Thyroid gland (tissue), 4 donors: ENCODE measurements around the gene NT5C2. TPM values are rescaled to one million over a fixed set of nuclear protein-coding genes. Genes with fewer than 3 reads are reported as not detected.

Experiments
- DNase-seq, 2 donors: peaks; one replicate each; pipeline ENCODE4 v3.0.0-alpha.2; 2019
- H3K27ac ChIP-seq, 3 donors: fragments of 200-600 bp; sonication (generic); 1 replicate in 2 of 3; 2 replicates in 1 of 3; pipeline ENCODE4 v1.5.1; 2016 to 2019; ENCODE audit warnings: mild to moderate bottlenecking in 1 of 3, moderate library complexity in 1 of 3
- H3K27me3 ChIP-seq: fragments of 200-600 bp; sonication (generic); one replicate; pipeline ENCODE4 v1.5.1; 2019
- H3K36me3 ChIP-seq, 2 donors: fragments of 200-600 bp; sonication (generic); one replicate each; pipeline ENCODE4 v1.5.1; 2016 to 2019
- H3K4me1 ChIP-seq, 2 donors: fragments of 200-600 bp; sonication (generic); one replicate each; pipeline ENCODE4 v1.5.1; 2017 to 2019
- H3K4me3 ChIP-seq, 3 donors: fragments of 200-600 bp; sonication (generic); replicated peaks in 1 of 3; 1 replicate in 2 of 3; 2 replicates in 1 of 3; pipeline ENCODE4 v1.5.1; 2016; ENCODE audit warnings: mild to moderate bottlenecking in 1 of 3
- H3K9me3 ChIP-seq: fragments of 200-600 bp; sonication (generic); one replicate; pipeline ENCODE4 v1.5.1; 2017
- CTCF ChIP-seq, 6 experiments: fragments of 200-600 bp in 3 of 6; fragments of 450-650 bp in 3 of 6; sonication (generic) in 3 of 6; IDR thresholded peaks; one replicate each; pipeline ENCODE4 v1.5.1; 2016 to 2019; ENCODE audit warnings: antibody characterized with exemption in 6 of 6, mild to moderate bottlenecking in 2 of 6, inconsistent platforms in 1 of 6, moderate library complexity in 1 of 6
- POLR2A ChIP-seq, 2 donors: fragments of 450-650 bp; IDR thresholded peaks; one replicate each; pipeline ENCODE4 v1.6.1; 2017; ENCODE audit warnings: antibody characterized with exemption in 2 of 2, mild to moderate bottlenecking in 2 of 2, moderate library complexity in 1 of 2
- WGBS, 2 donors: methylation state at CpG; one replicate each; pipeline ENCODE4 v1.1.5; 2017; 5-methylcytosine and 5-hydroxymethylcytosine counted together
- intact Hi-C: fragments of 100-400 bp; cut with DNase I; formaldehyde crosslinking; loops from one replicate; pipeline ENCODE4 v1.15.1; 2023
- total RNA-seq, 4 donors: library from RNA; depleted of rRNA; stranded (reverse); fragments of >200 nt; gene quantifications; one replicate each; pipeline ENCODE4 v1.2.3, GENCODE V29; 2016

NT5C2 gene
- total RNA-seq, 4 donors from 2014 or later = 194 to 238 (median 214) TPM

DNA sequence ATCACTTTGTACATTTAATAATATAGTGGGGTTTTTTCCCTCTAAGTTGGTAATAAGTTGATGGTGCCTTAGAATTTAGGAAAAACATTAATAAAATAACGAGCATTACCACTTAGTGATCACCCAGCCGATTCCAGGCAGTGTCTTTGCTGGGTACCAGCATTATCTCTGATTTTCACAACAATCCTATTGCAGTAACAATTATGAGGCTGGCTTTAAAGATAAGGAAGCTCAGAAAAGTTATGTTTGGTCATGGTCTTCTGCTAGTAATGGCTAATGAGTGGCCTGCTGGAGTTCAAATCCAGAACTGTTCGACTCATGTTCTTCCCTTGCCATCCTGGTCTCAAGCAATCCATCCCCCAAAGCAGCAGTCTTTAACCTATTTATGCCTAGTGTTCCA is 147.1 kb downstream of the NT5C2 start:
- TF ChIP-seq CTCF (IDR thresholded peaks at IDR 0.05) (no peak), POLR2A (IDR thresholded peaks at IDR 0.05) (no peak)
- Histone ChIP-seq H3K4me1 (peaks cover 6 to 10% of the 10 kb centered on the region in 2 donors), H3K36me3 (no peaks in the 10 kb centered on the region), H3K27me3 (no peaks in the 10 kb centered on the region), H3K4me3 (no peak overlapping the region), H3K9me3 (no peaks in the 10 kb centered on the region), H3K27ac (no peak overlapping the region)
- 90 to 96% methylated on average over 3 of the region's 3 CpGs for WGBS, 2 donors
- no peak for DNase-seq
- intact Hi-C loops = no loop called here

GRCh38 chr10:103044942-103045489 is 148.1 kb downstream of the NT5C2 start:
- H3K4me1 ChIP-seq = peaks cover 6 to 10% of the 10 kb centered on the region in 2 donors
- TF ChIP-seq POLR2A (IDR thresholded peaks at IDR 0.05) (no peak), CTCF (IDR thresholded peaks at IDR 0.05) (no peak)
- H3K27me3 ChIP-seq = no peaks in the 10 kb centered on the region
- H3K9me3 ChIP-seq = no peaks in the 10 kb centered on the region
- no peak overlapping the region for H3K27ac ChIP-seq
- WGBS, 2 donors = 76 to 79% methylated on average over 8 of the region's 8 CpGs
- H3K4me3 ChIP-seq = no peak overlapping the region
- DNase-seq = no peak
- intact Hi-C loops = no loop called here
- H3K36me3 ChIP-seq = no peaks in the 10 kb centered on the region

GRCh38 chr10:103042908-103043307 is 150.2 kb downstream of the NT5C2 start:
- TF ChIP-seq CTCF (IDR thresholded peaks at IDR 0.05) (no peak), POLR2A (IDR thresholded peaks at IDR 0.05) (no peak)
- intact Hi-C loops = no loop called here
- H3K27ac ChIP-seq = no peak overlapping the region
- H3K27me3 ChIP-seq = no peaks in the 10 kb centered on the region
- WGBS, 2 donors = 87 to 91% methylated on average over 7 of the region's 7 CpGs
- H3K36me3 ChIP-seq = no peaks in the 10 kb centered on the region
- DNase-seq = no peak
- H3K4me1 ChIP-seq = peaks cover 6 to 10% of the 10 kb centered on the region in 2 donors
- H3K9me3 ChIP-seq = no peaks in the 10 kb centered on the region
- no peak overlapping the region for H3K4me3 ChIP-seq

DNA sequence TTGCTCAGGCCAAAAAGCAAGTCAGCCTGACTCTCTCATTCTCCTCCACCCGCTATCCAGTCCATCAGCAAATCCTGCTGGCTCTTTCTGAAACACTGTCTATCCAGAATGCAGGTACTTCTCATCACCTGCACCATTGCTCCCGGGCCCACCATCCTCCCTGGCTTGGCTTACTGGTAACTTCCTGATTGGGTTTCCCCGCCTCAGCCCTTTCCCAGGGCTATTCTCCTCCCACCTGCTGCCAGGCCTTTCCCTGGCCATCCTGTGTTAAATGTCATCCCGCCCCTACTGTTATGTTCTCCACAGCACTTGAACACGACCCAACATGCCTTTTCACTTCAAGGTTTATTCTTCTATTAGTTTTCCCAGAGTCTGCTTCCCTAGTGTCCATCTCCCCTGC is 150.9 kb downstream of the NT5C2 start:
- peak; percentile 12 to 32 for DNase-seq
- intact Hi-C loops = no loop called here

More for the DNA sequence above, 150.9 kb downstream of the NT5C2 start:
- WGBS, 2 donors = 69 to 70% methylated on average over 5 of the region's 5 CpGs
- Histone ChIP-seq H3K4me3 (no peak overlapping the region), H3K4me1 (peaks cover 6 to 10% of the 10 kb centered on the region in 2 donors), H3K9me3 (no peaks in the 10 kb centered on the region), H3K27ac (no peak overlapping the region), H3K36me3 (no peaks in the 10 kb centered on the region), H3K27me3 (no peaks in the 10 kb centered on the region)
- TF ChIP-seq CTCF (IDR thresholded peaks at IDR 0.05) (no peak), POLR2A (IDR thresholded peaks at IDR 0.05) (no peak)
